Pancreas (tissue), 10 donors: Measurements from ENCODE around the gene NT5DC1. TPM values are rescaled to one million over a fixed set of nuclear protein-coding genes. Genes with fewer than 3 reads are reported as not detected.
A peak's percentile ranks its signal among the peaks of the same experiment; 100 is the strongest.

Experiments
- ATAC-seq, 4 donors: fragments of 200-7000 bp; cut with Tn5 transposase; one replicate each; pipeline versions ENCODE4 v1.8.0 to v1.9.1; 2020; ENCODE audit warnings: mild to moderate bottlenecking in 4 of 4, moderate library complexity in 4 of 4
- DNase-seq, 6 donors: peaks; one replicate each; pipeline ENCODE4 v3.0.0-alpha.2; 2020
- FAIRE-seq: peaks from 2 replicates; lab custom pipeline; 2012; peaks lifted over from hg19 to GRCh38; lab: Jason Lieb, UNC
- H3K27ac ChIP-seq, 4 donors: fragments of 200-600 bp; sonication (generic); 1 replicate in 3 of 4; 2 replicates in 1 of 4; pipeline versions ENCODE4 v1.5.0 to v1.8.0; 2020
- H3K27me3 ChIP-seq, 4 donors: fragments of 200-600 bp; one replicate each; pipeline ENCODE4 v1.8.0; 2021
- H3K36me3 ChIP-seq, 3 donors: fragments of 200-600 bp; sonication (generic) in 1 of 3; one replicate each; pipeline versions ENCODE4 v1.5.0 to v1.8.0; 2020 to 2021
- H3K4me1 ChIP-seq, 3 donors: fragments of 200-600 bp; one replicate each; pipeline ENCODE4 v1.8.0; 2021
- H3K4me3 ChIP-seq, 4 donors: fragments of 200-600 bp; sonication (generic) in 2 of 4; one replicate each; pipeline versions ENCODE4 v1.5.0 to v1.8.0; 2020 to 2021
- H3K9me3 ChIP-seq, 4 donors: fragments of 200-600 bp; one replicate each; pipeline ENCODE4 v1.8.0; 2021
- CTCF ChIP-seq, 4 donors: fragments of 200-600 bp; sonication (generic) in 3 of 4; IDR thresholded peaks; one replicate each; pipeline versions ENCODE4 v1.5.0 to v1.8.0; 2021; ENCODE audit warnings: antibody characterized with exemption in 4 of 4
- WGBS, 2 donors: extraction: QIAGEN DNeasy Blood & Tissue Kit; methylation state at CpG; one replicate each; pipeline ENCODE4 v1.1.7; 2013; 5-methylcytosine and 5-hydroxymethylcytosine counted together
- intact Hi-C, 3 donors: fragments of 100-400 bp; cut with DNase I; formaldehyde crosslinking; loops; one replicate each; pipeline versions ENCODE4 v1.11.1 to v1.14.2; 2022
- polyA plus RNA-seq, 2 donors: library from polyadenylated mRNA; stranded (reverse); fragments of 200-250 nt; gene quantifications; one replicate each; pipeline ENCODE4 v1.2.3, GENCODE V29; 2013
- total RNA-seq, 6 donors: library from RNA; stranded (reverse); fragmentation: NEBNext Ultra II Directional in 4 of 6; extraction: Animal tissue kit (Norgen Biotek cat#: 25700) in 4 of 6; gene quantifications; one replicate each; pipeline versions ENCODE4 v1.2.1 to v1.2.4, GENCODE V29; 2021 to 2023
- donor health status: healthy with polysubstance abuse.
- donor health status: DM: no; HTN: no; CAD: no; lungs with moderate emphysema.
- donor health status: DM: no; HTN: no; CAD: no.
- donor health status: control.
- donor health status: control.
- donor health status: Bipolar disorder and iron deficiency.
- donor health status: DM: yes; HTN: yes; CAD: no.
- donor health status: DM: no; HTN: no; CAD: no.
- donor health status: DM: no; HTN: no; CAD: no.
- donor health status: DM: yes; HTN: yes; CAD: no.

Gene NT5DC1
- total and polyA plus RNA-seq, 8 donors, result 4.4 to 28.3 (median 20.4) TPM

GRCh38 chr6:116286773-116287358 lies 186.2 kb downstream of the NT5DC1 start:
- DNase-seq (no peak), ATAC-seq (no peak), FAIRE-seq (no peak)
- Histone ChIP-seq H3K27ac (no peak overlapping the region), H3K4me3 (no peak overlapping the region), H3K36me3 (no peaks in the 10 kb centered on the region), H3K9me3 (no peaks in the 10 kb centered on the region), H3K27me3 (no peaks in the 10 kb centered on the region), H3K4me1 (no peaks in the 10 kb centered on the region)
- intact Hi-C loops, result loop anchor here in 1 of 3 donors (10.0 kb wide), 1 partner anchor 268 kb away; the partner anchor contains the start of gene CALHM4
- TF ChIP-seq CTCF (IDR thresholded peaks at IDR 0.05), result no peak
- WGBS, 2 donors, result 76 to 91% methylated on average over 1 of the region's 1 CpG

- Histone ChIP-seq H3K27ac (no peak overlapping the region), H3K4me1 (no peaks in the 10 kb centered on the region), H3K9me3 (no peaks in the 10 kb centered on the region), H3K27me3 (no peaks in the 10 kb centered on the region), H3K4me3 (no peak overlapping the region), H3K36me3 (no peaks in the 10 kb centered on the region)
- peak in 3 of 4 donors; percentile 79 to 89 (median 83) for ATAC-seq
- intact Hi-C loops, result loop anchor here in 1 of 3 donors (10.0 kb wide), 1 partner anchor 267 kb away; the partner anchor contains the start of gene CALHM4
- peak; percentile 45 to 79 (median 72) for TF ChIP-seq CTCF (IDR thresholded peaks at IDR 0.05)
- FAIRE-seq, result peak; percentile 95
- WGBS, 2 donors, result 91 to 94% methylated on average over 2 of the region's 2 CpGs
- no peak for DNase-seq
These were observed 187.1 kb downstream of the NT5DC1 start for GRCh38 chr6:116287689-116288282.

- Histone ChIP-seq H3K9me3 (no peaks in the 10 kb centered on the region), H3K36me3 (no peaks in the 10 kb centered on the region), H3K27me3 (no peaks in the 10 kb centered on the region), H3K27ac (no peak overlapping the region), H3K4me3 (no peak overlapping the region), H3K4me1 (no peaks in the 10 kb centered on the region)
- ATAC-seq (no peak), DNase-seq (no peak), FAIRE-seq (no peak)
- intact Hi-C loops, result loop anchor here in 1 of 3 donors (10.0 kb wide), 1 partner anchor 265 kb away; the partner anchor contains the start of gene CALHM4
- WGBS, 2 donors, result 81 to 84% methylated on average over 2 of the region's 2 CpGs
- no peak for TF ChIP-seq CTCF (IDR thresholded peaks at IDR 0.05)
These were observed 189.2 kb downstream of the NT5DC1 start for GRCh38 chr6:116289876-116290275.

- Histone ChIP-seq H3K27me3 (no peaks in the 10 kb centered on the region), H3K4me1 (no peaks in the 10 kb centered on the region), H3K36me3 (no peaks in the 10 kb centered on the region), H3K4me3 (no peak overlapping the region), H3K27ac (no peak overlapping the region), H3K9me3 (no peaks in the 10 kb centered on the region)
- TF ChIP-seq CTCF (IDR thresholded peaks at IDR 0.05), result no peak
- FAIRE-seq (no peak), ATAC-seq (no peak), DNase-seq (no peak)
- intact Hi-C loops, result no loop called here
- 84 to 93% methylated on average over 2 of the region's 2 CpGs for WGBS, 2 donors
These were observed 190.1 kb downstream of the NT5DC1 start for GRCh38 chr6:116290799-116291198.
